Activated CD4-positive, alpha-beta T cell treated with anti-CD3 and anti-CD28 coated beads, Interleukin-2, amount 50 U/mL, for 4 hours (primary cell): ENCODE results near the gene IDNK.
A peak's percentile ranks its signal among the peaks of the same experiment; 100 is the strongest.

Experiments used
- DNase-seq, 2 experiments: peaks; one replicate each; pipeline ENCODE4 v3.0.0-alpha.2; 2020

The IDNK gene

GRCh38 chr9:83636813-83637212 is 13.9 kb downstream of the IDNK start:
- DNase-seq: no peak

- no peak for DNase-seq
These were observed 14.4 kb downstream of the IDNK start for GRCh38 chr9:83637389-83637788.

GRCh38 chr9:83639266-83639665 is 16.3 kb downstream of the IDNK start:
- no peak for DNase-seq

- DNase-seq: no peak
These were observed 19.9 kb downstream of the IDNK start for GRCh38 chr9:83642793-83643192.

- DNase-seq: no peak
These were observed 23.7 kb downstream of the IDNK start for GRCh38 chr9:83646500-83647239.

- DNase-seq: peak; percentile 72 to 74
These were observed 26.1 kb downstream of the IDNK start for GRCh38 chr9:83649080-83649479.

GRCh38 chr9:83649515-83649914 is 26.6 kb downstream of the IDNK start:
- no peak for DNase-seq

GRCh38 chr9:83651558-83651957 is 28.6 kb downstream of the IDNK start:
- DNase-seq: no peak

- no peak for DNase-seq
These were observed 29.5 kb downstream of the IDNK start for GRCh38 chr9:83652433-83652832.

- DNase-seq: no peak
These were observed 32.5 kb downstream of the IDNK start for GRCh38 chr9:83655433-83655832.

GRCh38 chr9:83656032-83656680 is 33.2 kb downstream of the IDNK start:
- no peak for DNase-seq

GRCh38 chr9:83656952-83657351 is 34.0 kb downstream of the IDNK start:
- no peak for DNase-seq

- DNase-seq: no peak
These were observed 40.0 kb downstream of the IDNK start for GRCh38 chr9:83662933-83663332.

GRCh38 chr9:83665580-83666200 is 42.7 kb downstream of the IDNK start:
- no peak for DNase-seq

- DNase-seq: no peak
These were observed 46.1 kb downstream of the IDNK start for GRCh38 chr9:83669067-83669466.

- no peak for DNase-seq
These were observed 47.4 kb downstream of the IDNK start for GRCh38 chr9:83670381-83670780.

- DNase-seq: no peak
These were observed 48.5 kb downstream of the IDNK start for GRCh38 chr9:83671451-83671850.

GRCh38 chr9:83675466-83675865 is 52.5 kb downstream of the IDNK start:
- DNase-seq: no peak

- no peak for DNase-seq
These were observed 54.7 kb downstream of the IDNK start for GRCh38 chr9:83677596-83677995.

GRCh38 chr9:83680233-83680632 is 57.3 kb downstream of the IDNK start:
- DNase-seq: no peak

- DNase-seq: no peak
These were observed 58.5 kb downstream of the IDNK start for GRCh38 chr9:83681490-83681889.

- DNase-seq: no peak
These were observed 66.0 kb downstream of the IDNK start for GRCh38 chr9:83688921-83689320.

- no peak for DNase-seq
These were observed 68.5 kb downstream of the IDNK start for GRCh38 chr9:83691492-83691891.
